Spleen (tissue), 7 donors: ENCODE measurements around the gene NPPC.
"Not testable (repeated sequence)": the region's sequence is repeated elsewhere in the genome, so short reads cannot be mapped to it uniquely, and the experiment has no call there.

Experiments used
- POLR2A ChIP-seq, 3 donors: fragments of 450-650 bp; IDR thresholded peaks; one replicate each; pipeline ENCODE4 v1.5.1; 2017; ENCODE audit warnings: antibody characterized with exemption in 3 of 3, mild to moderate bottlenecking in 1 of 3
- TF ChIP-seq, protein P1 (sequence below), 11 experiments: fragments of 200-600 bp in 7 of 11; fragments of 450-650 bp in 4 of 11; sonication (generic) in 4 of 11; IDR thresholded peaks in 8 of 11; conservative IDR thresholded peaks in 3 of 11; 1 replicate in 7 of 11; 2 replicates in 4 of 11; pipeline versions ENCODE4 v1.4.0 to v1.8.0; 2016 to 2021; ENCODE audit warnings: antibody characterized with exemption in 11 of 11, inconsistent platforms in 4 of 11, mild to moderate bottlenecking in 1 of 11
- donor health status: DM: no; HTN: no; CAD: no; lungs with moderate emphysema.
- donor health status: DM: no; HTN: no; CAD: no.
- donor health status: DM: no; HTN: no; CAD: no.

DNA sequence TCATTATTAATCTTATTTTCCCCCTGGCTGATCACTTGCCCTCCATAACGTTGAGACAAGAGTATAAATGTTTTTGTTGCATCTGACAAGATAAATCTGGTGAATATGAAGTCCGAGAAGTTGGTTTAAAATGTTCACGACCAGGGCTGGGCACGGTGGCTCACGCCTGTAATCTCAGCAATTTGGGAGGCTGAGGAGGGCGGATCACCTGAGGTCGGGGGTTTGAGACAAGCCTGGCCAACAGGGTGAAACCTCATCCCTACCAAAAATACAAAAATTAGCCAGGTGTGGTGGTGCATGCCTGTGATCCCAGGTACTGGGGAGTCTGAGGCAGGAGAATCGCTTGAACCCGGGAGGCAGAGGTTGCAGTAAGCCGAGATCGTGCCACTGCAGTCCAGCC is 20.9 kb upstream of the NPPC start:
- TF ChIP-seq, protein P1, sequence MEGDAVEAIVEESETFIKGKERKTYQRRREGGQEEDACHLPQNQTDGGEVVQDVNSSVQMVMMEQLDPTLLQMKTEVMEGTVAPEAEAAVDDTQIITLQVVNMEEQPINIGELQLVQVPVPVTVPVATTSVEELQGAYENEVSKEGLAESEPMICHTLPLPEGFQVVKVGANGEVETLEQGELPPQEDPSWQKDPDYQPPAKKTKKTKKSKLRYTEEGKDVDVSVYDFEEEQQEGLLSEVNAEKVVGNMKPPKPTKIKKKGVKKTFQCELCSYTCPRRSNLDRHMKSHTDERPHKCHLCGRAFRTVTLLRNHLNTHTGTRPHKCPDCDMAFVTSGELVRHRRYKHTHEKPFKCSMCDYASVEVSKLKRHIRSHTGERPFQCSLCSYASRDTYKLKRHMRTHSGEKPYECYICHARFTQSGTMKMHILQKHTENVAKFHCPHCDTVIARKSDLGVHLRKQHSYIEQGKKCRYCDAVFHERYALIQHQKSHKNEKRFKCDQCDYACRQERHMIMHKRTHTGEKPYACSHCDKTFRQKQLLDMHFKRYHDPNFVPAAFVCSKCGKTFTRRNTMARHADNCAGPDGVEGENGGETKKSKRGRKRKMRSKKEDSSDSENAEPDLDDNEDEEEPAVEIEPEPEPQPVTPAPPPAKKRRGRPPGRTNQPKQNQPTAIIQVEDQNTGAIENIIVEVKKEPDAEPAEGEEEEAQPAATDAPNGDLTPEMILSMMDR (IDR thresholded peaks at IDR 0.05 in 8 of 11, conservative IDR thresholded peaks at IDR 0.05 in 3 of 11), result not testable (repeated sequence)
- TF ChIP-seq POLR2A (IDR thresholded peaks at IDR 0.05), result not testable (repeated sequence)
